ENCODE data around the gene CACNA2D1.

DNA sequence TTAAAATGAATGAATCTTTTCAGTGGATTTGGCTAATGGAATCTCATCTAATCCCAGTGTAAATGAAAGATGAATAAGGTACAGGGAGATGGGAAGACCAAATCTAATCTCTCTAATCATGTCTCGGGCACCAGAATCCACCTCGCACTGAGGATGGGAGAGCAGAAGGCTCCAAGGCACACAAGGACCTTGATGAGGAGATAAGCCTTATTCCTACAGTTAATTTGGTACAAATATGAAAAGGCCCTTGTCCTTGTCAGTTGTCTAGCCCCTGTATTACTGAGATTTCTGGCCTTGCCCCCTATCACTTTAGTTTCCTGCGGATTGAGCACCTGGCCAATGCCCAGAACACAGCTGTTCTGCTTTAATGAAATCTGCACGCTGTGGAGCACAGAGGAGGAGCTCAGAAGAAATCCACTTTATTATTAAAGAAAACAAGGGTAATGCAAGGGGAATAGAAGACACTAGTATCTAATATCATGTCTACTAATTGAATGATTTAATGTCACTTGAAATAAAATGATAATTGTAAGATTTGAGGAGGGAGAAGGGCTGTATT, 352.4 kb downstream of the CACNA2D1 start:
- TF ChIP-seq, protein P1, sequence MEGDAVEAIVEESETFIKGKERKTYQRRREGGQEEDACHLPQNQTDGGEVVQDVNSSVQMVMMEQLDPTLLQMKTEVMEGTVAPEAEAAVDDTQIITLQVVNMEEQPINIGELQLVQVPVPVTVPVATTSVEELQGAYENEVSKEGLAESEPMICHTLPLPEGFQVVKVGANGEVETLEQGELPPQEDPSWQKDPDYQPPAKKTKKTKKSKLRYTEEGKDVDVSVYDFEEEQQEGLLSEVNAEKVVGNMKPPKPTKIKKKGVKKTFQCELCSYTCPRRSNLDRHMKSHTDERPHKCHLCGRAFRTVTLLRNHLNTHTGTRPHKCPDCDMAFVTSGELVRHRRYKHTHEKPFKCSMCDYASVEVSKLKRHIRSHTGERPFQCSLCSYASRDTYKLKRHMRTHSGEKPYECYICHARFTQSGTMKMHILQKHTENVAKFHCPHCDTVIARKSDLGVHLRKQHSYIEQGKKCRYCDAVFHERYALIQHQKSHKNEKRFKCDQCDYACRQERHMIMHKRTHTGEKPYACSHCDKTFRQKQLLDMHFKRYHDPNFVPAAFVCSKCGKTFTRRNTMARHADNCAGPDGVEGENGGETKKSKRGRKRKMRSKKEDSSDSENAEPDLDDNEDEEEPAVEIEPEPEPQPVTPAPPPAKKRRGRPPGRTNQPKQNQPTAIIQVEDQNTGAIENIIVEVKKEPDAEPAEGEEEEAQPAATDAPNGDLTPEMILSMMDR (IDR thresholded peaks at IDR 0.05), result no peak
- TF ChIP-seq POLR2A (IDR thresholded peaks at IDR 0.05) (no peak), EP300 (IDR thresholded peaks at IDR 0.05) (no peak)
